ENCODE results near the gene GPR89B.
"Not testable (repeated sequence)": the region's sequence is repeated elsewhere in the genome, so short reads cannot be mapped to it uniquely, and the experiment has no call there.

DNA sequence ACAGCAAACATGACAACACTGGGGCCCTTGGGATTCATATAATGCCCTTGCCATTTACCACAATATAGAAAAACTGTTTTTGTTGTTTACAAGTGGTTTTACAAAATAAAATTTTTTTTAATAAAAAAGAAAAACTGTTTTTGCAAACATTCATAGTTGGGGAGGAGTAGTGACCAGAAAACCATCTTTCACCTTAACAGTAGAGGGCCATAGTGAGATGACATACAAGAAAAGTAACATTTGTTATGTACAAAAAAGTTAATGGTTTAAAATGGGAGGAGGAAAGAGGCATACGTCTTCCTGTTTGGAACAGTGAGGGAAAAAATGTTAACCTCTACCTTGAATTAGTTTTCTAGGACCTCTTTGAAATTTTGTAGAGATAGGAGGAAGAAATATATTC, 30.7 kb downstream of the GPR89B start:
- TF ChIP-seq CTCF (IDR thresholded peaks at IDR 0.05 in 4 of 5, conservative IDR thresholded peaks at IDR 0.05 in 1 of 5); POLR2A (IDR thresholded peaks at IDR 0.05): not testable (repeated sequence)

Data from gastrocnemius medialis (tissue), 4 donors.